Vagina (tissue), 2 donors: Measurements from ENCODE around the gene RHOBTB3.

Experiments
- POLR2A ChIP-seq, 2 donors: fragments of 450-650 bp; IDR thresholded peaks; one replicate each; pipeline ENCODE4 v1.6.1; 2017; ENCODE audit warnings: antibody characterized with exemption in 2 of 2, mild to moderate bottlenecking in 2 of 2, moderate library complexity in 2 of 2
- TF ChIP-seq, protein P1 (sequence below), 3 experiments: fragments of 450-650 bp in 2 of 3; fragments of 200-600 bp in 1 of 3; sonication (generic) in 1 of 3; IDR thresholded peaks; one replicate each; pipeline ENCODE4 v1.5.1; 2017 to 2019; ENCODE audit warnings: antibody characterized with exemption in 3 of 3, mild to moderate bottlenecking in 2 of 3, moderate library complexity in 2 of 3

DNA sequence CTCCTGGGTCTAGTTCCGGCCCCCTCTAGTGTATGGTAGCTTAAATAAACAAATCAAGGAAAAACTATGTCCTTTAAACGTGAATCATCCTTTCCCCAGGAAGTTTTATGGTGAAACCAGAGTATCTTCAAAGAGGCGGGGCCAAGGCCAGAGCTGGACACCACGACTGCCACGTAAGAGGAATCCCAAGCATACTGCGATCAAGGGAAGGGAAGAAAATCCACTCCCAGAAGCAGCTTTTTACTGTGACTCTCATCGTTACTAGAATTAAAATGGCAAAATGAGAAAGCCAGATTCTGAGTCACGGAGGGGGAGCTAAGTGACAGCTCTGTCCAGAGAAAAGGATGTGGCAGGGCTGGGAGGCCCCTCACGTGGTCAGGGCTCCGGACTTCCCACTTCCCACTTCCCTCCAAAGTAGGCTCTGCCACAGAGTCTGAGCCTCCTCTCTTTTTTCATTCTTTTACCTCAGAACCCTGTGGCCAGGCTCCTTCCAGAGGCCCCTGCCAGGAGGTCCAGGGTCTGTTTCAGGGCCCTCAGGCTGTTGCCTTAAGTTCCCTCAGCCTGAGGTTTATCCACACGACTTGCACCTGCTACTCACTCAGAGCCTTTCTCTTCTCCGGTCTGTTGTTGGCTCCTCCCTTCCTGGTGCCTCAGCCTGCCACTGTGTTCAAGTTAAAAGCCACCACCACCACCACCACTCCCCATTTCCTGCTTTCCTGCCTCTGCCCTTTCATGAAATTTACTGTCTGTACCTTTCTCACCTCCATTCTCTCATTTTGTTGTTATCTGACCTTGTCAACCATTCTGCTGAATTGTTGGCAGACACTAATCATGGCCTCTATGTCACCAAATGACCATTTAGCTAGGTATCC, 92.8 kb downstream of the RHOBTB3 start:
- TF ChIP-seq, protein P1, sequence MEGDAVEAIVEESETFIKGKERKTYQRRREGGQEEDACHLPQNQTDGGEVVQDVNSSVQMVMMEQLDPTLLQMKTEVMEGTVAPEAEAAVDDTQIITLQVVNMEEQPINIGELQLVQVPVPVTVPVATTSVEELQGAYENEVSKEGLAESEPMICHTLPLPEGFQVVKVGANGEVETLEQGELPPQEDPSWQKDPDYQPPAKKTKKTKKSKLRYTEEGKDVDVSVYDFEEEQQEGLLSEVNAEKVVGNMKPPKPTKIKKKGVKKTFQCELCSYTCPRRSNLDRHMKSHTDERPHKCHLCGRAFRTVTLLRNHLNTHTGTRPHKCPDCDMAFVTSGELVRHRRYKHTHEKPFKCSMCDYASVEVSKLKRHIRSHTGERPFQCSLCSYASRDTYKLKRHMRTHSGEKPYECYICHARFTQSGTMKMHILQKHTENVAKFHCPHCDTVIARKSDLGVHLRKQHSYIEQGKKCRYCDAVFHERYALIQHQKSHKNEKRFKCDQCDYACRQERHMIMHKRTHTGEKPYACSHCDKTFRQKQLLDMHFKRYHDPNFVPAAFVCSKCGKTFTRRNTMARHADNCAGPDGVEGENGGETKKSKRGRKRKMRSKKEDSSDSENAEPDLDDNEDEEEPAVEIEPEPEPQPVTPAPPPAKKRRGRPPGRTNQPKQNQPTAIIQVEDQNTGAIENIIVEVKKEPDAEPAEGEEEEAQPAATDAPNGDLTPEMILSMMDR (IDR thresholded peaks at IDR 0.05): no peak
- TF ChIP-seq POLR2A (IDR thresholded peaks at IDR 0.05): no peak
